ENCODE measurements around the gene SPINK4.

Gene SPINK4

DNA sequence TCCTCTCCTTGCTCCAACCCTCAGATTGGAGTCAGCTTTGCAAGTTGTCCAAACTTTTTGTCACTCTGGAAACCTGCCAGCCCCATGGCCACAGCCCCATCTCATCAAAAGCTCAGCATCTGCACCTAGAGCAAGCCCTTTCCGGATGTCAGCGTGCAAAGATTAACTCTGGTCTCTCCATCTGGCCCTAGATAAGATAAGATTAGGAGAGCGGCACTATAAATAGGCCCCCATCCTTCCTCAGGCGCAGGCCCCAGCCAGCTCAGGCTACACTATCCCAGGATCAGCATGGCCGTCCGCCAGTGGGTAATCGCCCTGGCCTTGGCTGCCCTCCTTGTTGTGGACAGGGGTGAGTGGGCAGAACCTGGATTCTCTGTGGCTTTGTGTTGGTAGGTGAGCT lies at the start of gene SPINK4:
SPINK4 (plus strand) TSS at position 247 of the 400 bp plus-strand sequence; CDS start at position 289, 42 bp downstream.
- DNase-seq, result no peak

DNA sequence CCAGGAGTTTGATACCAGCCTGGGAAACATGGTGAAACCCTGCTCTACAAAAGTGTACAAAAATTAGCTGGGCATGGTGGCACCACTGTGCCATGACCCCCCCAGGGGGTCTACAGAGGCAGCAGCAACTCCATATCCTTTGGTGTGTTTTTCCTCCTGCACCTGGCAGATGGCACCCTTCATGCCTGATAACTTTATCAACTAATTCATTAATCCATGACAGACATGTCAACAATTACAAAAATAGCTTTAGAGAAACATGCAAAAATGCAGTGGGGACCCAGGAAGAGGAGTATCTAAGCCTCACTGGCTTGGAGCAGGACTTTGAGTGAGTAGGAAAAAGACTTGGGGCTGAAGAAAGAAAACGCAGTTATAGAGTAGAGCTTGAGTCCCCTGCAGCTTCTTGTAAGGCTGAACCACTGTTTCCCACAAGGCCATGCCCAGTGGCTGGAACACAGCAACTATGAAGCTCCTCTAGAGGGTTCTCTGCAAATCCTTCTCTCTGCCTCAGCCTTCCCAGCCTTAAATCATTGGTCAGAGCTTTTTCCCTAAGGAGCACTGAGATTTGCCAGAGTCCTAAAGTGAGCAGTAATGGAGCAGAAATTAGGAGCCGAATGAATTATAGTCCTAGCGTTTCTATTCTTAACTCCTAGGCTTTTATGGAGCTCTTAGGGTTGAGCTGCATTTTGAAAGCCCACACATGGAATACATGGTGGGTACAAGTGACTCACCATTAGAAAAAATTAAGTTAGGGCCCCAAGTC lies 47.3 kb upstream of the SPINK4 start:
- DNase-seq, result no peak

- no peak for DNase-seq
Measured at GRCh38 chr9:33193818-33194217, 46.1 kb upstream of the SPINK4 start.

DNA sequence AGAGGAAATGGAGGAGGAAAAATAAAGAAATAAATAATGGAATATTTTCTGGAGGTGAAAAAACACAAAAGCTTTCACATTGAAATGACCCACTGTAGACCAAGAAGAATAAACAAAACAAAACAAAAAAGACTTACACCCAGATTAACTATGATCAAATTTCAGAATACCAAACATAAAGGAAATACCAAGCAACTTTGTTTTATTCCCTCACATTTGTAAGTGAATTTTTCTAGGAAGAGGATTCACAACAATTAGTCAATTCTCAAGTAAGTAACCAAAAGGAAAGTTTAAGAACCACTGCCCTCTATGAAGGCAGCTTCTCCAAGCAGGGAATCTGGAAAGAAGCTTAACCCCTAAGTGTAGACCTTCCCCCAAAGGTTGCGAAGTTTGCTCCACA lies 43.2 kb upstream of the SPINK4 start:
- no peak for DNase-seq

DNA sequence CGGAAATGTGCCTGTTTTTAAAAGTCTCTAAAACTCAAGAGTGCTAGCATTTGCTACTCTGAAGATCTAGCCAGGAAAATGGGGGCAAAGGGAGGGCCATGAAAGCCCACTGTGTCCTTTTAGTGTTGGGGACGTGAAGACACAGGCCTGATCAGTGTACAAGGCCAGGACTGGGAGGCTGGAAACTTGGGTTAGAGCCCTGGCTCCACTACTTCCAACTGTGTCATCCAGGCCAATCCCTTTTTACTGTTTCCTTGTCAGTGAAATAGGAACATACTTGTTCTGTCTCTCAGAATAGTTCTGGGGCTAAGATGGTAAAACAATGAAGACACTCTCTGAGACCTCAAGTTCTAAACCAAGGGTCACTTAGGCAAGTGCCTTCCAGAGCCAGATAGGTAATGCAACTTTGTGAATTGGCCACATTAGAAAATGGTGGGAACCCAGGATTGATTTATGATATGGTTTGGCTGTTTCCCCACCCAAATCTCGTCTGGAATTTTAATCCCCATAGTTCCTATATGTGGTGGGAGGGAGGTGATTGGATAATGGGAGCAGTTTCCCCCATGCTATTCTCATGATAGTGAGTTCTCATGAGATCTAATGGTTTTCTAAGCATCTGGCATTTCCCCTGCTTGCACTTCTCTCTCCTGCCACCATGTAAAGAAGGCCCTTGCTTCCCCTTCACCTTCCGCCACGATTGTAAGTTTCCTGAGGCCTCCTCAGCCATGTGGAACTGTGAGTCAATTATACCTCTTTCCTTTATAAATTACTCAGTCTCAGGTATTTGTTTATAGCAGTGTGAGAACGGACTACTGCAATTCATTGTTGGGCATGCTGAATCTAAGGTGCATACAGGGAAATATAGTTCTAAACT lies 42.5 kb upstream of the SPINK4 start:
- DNase-seq, result no peak

DNA sequence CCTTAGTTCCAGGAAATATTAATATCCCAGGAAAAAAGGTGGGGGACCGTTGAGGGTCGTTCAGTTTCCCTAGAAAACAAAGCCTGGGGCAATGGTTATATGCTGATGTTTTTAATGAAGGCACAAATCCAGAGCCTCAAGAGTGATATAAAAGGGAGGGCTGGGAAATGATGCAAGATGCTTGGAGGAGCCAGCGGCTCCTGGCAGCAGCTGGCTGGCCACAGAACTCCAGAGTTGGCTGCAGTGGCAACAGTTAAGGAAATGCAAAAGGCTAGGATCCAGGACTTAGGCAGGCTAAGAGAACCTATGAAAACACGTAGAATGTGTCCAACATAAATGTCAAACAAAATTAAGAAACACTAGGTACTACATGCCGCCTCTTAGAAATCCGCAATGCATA lies 41.8 kb upstream of the SPINK4 start:
- no peak for DNase-seq

DNA sequence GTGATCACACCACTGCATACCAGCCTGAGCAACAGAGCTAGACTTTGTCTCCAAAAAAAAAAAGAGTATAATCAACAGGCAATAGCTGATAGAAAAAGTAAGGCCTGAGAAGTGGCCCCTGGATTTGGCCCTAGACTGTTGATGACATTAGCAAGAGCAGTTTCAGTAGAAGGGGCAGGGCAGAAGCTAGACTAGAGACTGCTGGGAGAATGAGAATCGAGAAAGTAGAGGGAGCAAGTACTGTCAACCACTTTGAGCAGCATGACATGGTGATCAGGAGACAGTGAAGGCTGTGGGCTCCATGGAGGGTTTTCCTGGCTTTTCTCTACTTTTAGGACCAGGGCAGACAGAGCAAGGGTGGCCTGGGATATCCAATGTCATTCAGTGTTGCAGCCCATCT lies 37.9 kb upstream of the SPINK4 start:
- no peak for DNase-seq

DNA sequence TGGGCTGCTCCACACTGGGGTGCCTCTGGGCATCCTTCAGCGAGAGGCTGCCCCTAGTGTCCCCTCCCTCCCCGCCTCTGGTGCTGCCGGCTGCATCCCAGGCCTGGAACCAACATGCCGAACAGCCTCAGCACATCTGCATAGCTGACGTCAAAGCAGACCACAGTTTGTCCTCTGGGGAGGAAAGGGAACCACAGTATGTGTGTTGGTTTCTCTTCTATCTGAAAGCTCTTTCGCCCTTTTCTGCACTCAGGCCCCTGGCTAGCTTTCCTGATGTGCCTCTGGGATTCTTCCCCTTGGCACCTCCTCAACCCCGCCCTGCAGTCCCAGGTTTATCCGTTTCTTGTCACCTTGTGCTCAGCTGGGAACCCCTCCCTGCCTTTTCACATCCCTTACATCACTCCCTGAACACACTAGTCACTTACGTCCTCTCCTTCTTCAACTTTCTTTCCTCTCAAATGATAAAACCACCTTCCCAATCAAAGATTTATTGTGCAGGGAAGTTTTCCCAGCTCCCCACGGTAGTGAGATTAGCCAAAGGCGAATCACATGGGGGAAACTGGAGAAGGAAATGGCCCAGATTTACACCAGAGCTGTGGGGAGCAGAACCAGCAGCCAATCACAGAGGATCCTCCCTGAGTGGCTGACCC lies 37.3 kb upstream of the SPINK4 start:
- DNase-seq, result no peak

- DNase-seq, result no peak
Measured at GRCh38 chr9:33209394-33209793, 30.6 kb upstream of the SPINK4 start.

DNA sequence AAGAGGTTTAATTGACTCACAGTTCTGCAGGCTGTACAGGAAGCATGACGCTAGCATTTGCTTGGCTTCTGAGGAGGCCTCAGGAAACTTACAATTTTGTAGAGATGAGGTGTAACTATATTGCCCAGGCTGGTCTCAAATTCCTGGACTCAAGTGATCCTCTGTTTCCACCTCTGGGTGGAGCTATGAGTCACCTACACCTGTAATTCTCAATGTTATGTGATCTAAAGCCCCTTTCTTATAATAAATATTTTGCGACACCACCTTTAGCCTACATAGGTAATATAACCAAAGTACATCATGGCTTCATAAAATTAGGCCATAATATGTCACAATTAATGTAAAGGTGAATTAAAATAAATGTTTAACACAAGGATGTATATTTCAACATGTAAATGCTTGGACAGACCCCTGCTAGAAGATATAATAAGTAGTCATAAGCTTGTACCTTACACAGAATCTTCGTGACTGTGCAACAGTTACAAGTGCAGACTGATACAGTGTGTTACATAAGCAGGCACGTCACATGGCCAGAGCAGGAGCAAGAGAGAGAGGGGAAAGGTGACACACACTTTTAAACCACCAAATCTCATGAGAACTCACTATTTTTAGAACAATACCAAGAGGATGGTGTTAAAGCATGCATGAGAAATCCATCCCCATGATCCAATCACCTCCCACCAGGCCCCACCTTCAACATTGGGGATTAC lies 29.8 kb upstream of the SPINK4 start:
- DNase-seq, result no peak

DNA sequence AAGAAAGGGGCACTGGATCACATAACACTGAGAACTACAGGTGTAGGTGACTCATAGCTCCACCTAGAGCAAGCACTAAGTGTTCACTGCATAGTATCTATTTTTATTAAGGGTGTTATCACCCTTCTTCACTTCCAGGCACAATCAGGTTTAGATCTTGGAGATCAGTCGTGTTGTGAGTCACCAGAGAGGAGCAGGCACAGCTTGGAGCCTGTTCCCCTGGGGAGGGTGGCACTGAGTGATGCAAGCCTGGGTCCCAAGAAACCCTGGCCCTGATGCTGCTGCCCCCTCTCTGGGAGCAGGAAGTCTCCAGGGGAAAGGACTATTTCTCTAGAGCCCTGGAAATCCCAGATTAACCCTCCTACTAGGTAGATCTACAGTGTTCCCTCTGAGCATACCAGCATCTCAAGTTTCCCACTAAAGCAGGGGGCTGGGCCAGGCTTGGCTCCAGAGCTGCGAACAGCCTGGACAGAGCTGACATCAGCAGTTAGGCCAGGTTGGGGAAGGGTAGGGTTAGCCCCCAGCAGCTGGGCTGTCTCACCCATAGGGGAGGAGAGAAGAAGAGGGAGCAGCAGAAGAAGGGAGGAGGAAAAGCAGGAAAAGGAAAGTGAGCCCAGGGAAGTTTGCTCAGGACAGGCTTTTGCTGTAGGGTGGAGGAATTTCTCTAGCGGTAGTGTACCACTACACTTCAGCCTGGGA lies 28.1 kb upstream of the SPINK4 start:
- DNase-seq, result no peak

DNA sequence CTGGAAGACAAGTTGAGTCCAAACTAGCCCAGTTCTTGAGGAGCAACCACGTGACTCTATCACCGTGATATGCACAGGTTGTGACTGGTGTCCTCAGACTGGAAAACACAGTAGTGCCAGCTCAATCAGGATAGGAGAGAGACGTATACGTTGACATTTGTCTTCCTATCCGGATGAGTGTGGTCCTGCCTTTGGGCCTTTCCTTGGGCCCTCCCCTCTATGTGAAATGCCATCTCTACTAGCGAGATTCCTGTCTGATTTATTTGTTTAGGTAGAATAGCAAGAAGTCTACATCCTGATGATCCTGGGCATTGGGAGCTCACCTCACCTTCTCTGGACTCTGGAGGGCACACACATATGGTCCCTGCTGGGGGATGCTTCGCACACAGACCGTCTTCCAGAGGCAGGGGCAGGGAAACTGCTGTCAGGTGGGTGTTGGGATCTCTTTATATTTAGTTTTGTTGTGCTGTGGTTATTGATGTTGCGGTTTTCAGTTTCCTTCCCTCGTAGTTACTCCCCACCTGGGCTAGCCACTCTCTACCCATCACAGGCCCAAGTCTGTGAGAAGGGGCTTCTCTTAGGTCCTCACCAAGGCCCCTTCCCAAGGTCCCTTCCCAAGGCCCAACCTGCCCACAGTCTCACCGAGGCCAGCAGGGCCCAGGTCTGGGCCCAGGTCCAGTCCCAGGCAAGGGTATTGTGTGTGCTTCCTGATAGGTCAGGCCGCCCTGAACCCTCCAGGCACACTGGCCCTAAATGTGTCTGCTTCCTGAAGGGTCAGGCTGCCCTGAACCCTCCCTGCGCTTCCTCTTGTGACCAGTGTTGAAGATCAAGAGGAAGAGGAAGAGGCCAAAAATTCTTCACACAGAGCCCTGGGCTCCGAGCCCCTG lies 19.0 kb upstream of the SPINK4 start:
- DNase-seq, result no peak

- no peak for DNase-seq
Measured at GRCh38 chr9:33221568-33221884, 18.4 kb upstream of the SPINK4 start.

DNA sequence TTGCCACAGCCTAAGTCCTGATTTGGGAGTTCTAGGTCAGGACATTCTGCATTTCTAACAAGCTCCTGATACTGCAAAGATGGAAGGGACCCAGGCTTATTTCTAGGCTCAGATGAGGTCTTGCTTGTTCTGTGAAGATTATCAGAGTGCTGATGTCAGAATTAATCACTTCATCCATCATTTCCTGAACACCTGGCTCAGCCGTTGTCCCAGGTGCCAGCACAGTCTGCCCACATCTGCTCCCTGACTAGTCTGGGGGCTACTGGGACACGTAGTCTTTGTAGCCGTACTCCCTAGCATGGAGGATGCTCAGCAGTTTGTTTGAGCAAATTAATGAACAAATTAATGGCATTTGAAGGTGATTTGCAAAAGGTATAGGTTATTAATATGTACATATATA lies 17.9 kb upstream of the SPINK4 start:
- DNase-seq, result no peak

- DNase-seq, result no peak
Measured at GRCh38 chr9:33223696-33224095, 16.3 kb upstream of the SPINK4 start.

- peak; percentile 81 for DNase-seq
Measured at GRCh38 chr9:33225319-33226147, 14.4 kb upstream of the SPINK4 start.

GRCh38 chr9:33227008-33227398 lies 13.0 kb upstream of the SPINK4 start:
- DNase-seq, result no peak

DNA sequence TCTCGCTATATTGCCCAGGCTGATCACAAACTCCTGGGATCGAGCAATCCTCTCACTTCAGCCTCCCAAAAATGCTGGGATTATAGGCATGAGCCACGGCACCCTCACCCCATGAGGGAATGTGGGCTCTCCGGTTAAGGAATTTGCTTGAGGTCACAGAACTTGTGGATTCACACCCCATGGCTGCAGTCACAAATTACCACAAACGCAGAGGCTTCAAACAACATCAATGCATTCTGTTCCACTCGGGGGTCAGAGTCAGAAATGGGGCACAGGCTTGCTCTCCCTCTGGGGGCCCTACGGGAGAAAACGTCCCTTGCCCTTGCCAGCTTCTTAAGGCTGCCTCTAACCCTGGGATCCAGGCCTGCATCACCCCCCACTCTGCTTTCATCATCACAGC lies 12.2 kb upstream of the SPINK4 start:
- DNase-seq, result no peak

DNA sequence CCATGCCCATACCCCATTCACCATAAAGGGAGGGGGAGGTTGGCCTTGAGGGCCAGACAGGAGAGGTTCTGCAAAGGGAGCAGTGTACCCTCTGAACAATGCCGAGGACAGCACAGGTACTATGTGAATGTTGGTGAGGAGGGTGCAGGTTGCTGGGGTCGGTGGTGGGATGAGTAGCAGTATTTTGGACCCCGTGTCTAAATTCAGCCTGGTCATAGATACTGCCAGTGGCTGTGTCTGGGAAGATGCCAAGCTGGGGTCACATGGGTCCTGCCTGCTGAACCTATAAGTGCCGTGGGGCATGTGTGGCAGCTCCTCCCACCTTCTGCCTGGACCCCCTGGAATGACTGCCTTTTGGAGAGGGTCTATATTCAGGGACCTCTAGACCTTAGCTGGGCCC lies 11.4 kb upstream of the SPINK4 start:
- no peak for DNase-seq

GRCh38 chr9:33229359-33230114 lies 10.4 kb upstream of the SPINK4 start:
- no peak for DNase-seq

Measured in CD4-positive, alpha-beta T cell treated with Interleukin-6 for 4 hours (primary cell).